ENCODE results near the gene ABHD6.

ABHD6 gene

GRCh38 chr3:58256061-58256460, 18.5 kb downstream of the ABHD6 start:
- no peak for TF ChIP-seq NFIC (IDR thresholded peaks at IDR 0.05)
- TF ChIP-seq TEAD4 (IDR thresholded peaks at IDR 0.05) = no peak
- no peak for TF ChIP-seq TCF12 (IDR thresholded peaks at IDR 0.05; ENCODE audit: low read depth)
- no peak for TF ChIP-seq YY1 (IDR thresholded peaks at IDR 0.05; ENCODE audit: low read depth)
- no peak for TF ChIP-seq EP300 (IDR thresholded peaks at IDR 0.05; ENCODE audit: borderline replicate concordance)
- no peak for TF ChIP-seq FOXM1 (IDR thresholded peaks at IDR 0.05; ENCODE audit: borderline replicate concordance, low read depth)
- TF ChIP-seq EGR1 (IDR thresholded peaks at IDR 0.05) = no peak
- TF ChIP-seq USF1 (IDR thresholded peaks at IDR 0.05) = no peak
- TF ChIP-seq RAD21 (IDR thresholded peaks at IDR 0.05; ENCODE audit: low read depth) = no peak
- no peak for TF ChIP-seq MAX (IDR thresholded peaks at IDR 0.05)
- no peak for TF ChIP-seq CREB1 (IDR thresholded peaks at IDR 0.05; ENCODE audit: low read depth)
- TF ChIP-seq TAF1 (IDR thresholded peaks at IDR 0.05; ENCODE audit: low read depth) = no peak
- no peak for TF ChIP-seq ZBTB7A (IDR thresholded peaks at IDR 0.05; ENCODE audit: low read depth)
- TF ChIP-seq CEBPB (IDR thresholded peaks at IDR 0.05) = no peak
- TF ChIP-seq, protein P1, sequence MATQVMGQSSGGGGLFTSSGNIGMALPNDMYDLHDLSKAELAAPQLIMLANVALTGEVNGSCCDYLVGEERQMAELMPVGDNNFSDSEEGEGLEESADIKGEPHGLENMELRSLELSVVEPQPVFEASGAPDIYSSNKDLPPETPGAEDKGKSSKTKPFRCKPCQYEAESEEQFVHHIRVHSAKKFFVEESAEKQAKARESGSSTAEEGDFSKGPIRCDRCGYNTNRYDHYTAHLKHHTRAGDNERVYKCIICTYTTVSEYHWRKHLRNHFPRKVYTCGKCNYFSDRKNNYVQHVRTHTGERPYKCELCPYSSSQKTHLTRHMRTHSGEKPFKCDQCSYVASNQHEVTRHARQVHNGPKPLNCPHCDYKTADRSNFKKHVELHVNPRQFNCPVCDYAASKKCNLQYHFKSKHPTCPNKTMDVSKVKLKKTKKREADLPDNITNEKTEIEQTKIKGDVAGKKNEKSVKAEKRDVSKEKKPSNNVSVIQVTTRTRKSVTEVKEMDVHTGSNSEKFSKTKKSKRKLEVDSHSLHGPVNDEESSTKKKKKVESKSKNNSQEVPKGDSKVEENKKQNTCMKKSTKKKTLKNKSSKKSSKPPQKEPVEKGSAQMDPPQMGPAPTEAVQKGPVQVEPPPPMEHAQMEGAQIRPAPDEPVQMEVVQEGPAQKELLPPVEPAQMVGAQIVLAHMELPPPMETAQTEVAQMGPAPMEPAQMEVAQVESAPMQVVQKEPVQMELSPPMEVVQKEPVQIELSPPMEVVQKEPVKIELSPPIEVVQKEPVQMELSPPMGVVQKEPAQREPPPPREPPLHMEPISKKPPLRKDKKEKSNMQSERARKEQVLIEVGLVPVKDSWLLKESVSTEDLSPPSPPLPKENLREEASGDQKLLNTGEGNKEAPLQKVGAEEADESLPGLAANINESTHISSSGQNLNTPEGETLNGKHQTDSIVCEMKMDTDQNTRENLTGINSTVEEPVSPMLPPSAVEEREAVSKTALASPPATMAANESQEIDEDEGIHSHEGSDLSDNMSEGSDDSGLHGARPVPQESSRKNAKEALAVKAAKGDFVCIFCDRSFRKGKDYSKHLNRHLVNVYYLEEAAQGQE (IDR thresholded peaks at IDR 0.05; ENCODE audit: low read depth) = no peak

DNA sequence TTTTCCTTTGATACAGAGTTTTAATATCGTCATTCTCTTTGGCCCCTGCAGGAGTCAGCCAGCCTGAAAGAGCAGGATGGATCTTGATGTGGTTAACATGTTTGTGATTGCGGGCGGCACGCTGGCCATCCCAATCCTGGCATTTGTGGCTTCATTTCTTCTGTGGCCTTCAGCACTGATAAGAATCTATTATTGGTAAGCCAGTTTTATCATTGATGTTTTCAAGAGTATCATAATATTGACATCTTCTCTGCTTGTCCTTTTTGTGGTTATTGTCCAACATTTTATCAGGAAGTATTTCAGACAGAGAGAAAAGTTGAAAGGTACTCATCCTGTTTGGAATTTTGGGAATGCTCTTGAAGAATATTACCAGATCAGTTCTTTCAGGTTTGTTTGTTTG, 18.9 kb downstream of the ABHD6 start:
- TF ChIP-seq TEAD4 (IDR thresholded peaks at IDR 0.05) (no peak), TAF1 (IDR thresholded peaks at IDR 0.05; ENCODE audit: low read depth) (no peak), EP300 (IDR thresholded peaks at IDR 0.05; ENCODE audit: borderline replicate concordance) (no peak), TCF12 (IDR thresholded peaks at IDR 0.05; ENCODE audit: low read depth) (no peak)

GRCh38 chr3:58258392-58259055, 20.9 kb downstream of the ABHD6 start:
- TF ChIP-seq MAX (IDR thresholded peaks at IDR 0.05) (no peak), EP300 (IDR thresholded peaks at IDR 0.05; ENCODE audit: borderline replicate concordance) (no peak), CEBPB (IDR thresholded peaks at IDR 0.05) (no peak), CREB1 (IDR thresholded peaks at IDR 0.05; ENCODE audit: low read depth) (no peak), EGR1 (IDR thresholded peaks at IDR 0.05) (no peak), FOXM1 (IDR thresholded peaks at IDR 0.05; ENCODE audit: borderline replicate concordance, low read depth) (no peak), TEAD4 (IDR thresholded peaks at IDR 0.05) (no peak), USF1 (IDR thresholded peaks at IDR 0.05) (no peak), NFIC (IDR thresholded peaks at IDR 0.05) (no peak), ZBTB7A (IDR thresholded peaks at IDR 0.05; ENCODE audit: low read depth) (no peak), YY1 (IDR thresholded peaks at IDR 0.05; ENCODE audit: low read depth) (no peak), TCF12 (IDR thresholded peaks at IDR 0.05; ENCODE audit: low read depth) (no peak)
- TF ChIP-seq, protein P1 (IDR thresholded peaks at IDR 0.05; ENCODE audit: low read depth) = no peak

DNA sequence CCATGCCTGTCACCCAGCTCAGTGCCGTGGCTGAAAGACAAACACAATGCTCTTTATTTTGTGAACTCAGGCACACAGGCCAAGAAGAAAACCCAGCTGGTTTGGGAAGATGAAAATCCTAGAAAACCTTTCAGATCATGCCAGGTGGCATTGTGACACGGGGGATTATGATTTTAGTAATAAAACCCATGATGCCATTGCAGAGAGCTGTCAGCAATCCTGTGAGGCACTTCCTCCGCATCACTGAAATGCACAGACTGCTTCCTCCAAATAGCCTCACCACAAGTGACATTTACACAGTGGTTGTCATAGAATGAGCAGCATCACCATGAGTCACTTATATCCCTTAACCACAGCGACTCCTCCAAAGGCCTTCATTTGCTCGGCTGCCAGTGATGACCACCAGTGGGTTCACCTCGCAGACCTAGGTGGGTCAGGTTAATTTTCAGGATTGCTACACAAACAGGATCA, 22.7 kb downstream of the ABHD6 start:
- TF ChIP-seq CREB1 (IDR thresholded peaks at IDR 0.05; ENCODE audit: low read depth) (no peak), USF1 (IDR thresholded peaks at IDR 0.05) (no peak), YY1 (IDR thresholded peaks at IDR 0.05; ENCODE audit: low read depth) (no peak), EGR1 (IDR thresholded peaks at IDR 0.05) (no peak)
- TF ChIP-seq, protein P1 (IDR thresholded peaks at IDR 0.05; ENCODE audit: low read depth) = no peak
